CD14-positive monocyte (primary cell): ENCODE results near the gene DYNC1I1. TPM values are rescaled to one million over a fixed set of nuclear protein-coding genes. Genes with fewer than 3 reads are reported as not detected.

ENCODE experiments used
- DNase-seq, 3 donors: peaks; one replicate each; pipeline ENCODE4 v3.0.0-alpha.2; 2011 to 2022
- H2AFZ ChIP-seq: 2 replicates; pipeline ENCODE4 v1.6.0; 2012; ENCODE audit warnings: mild to moderate bottlenecking, low read depth, low read length, inconsistent platforms; ENCODE audit not compliant: insufficient read depth, poor library complexity, severe bottlenecking
- H3K27ac ChIP-seq, 2 donors: 1 replicate in 1 of 2; 2 replicates in 1 of 2; pipeline ENCODE4 v1.5.1; 2012 to 2013; ENCODE audit warnings: low read length in 2 of 2, control low read depth in 1 of 2, inconsistent platforms in 1 of 2, low read depth in 1 of 2, mild to moderate bottlenecking in 1 of 2
- H3K27me3 ChIP-seq, 2 donors: one replicate each; pipeline versions ENCODE4 v1.6.0 to v1.6.1; 2011 to 2013; ENCODE audit warnings: low read length in 2 of 2; ENCODE audit not compliant: control insufficient read depth in 2 of 2, insufficient read depth in 2 of 2
- H3K36me3 ChIP-seq, 2 donors: replicated peaks in 1 of 2; 1 replicate in 1 of 2; 2 replicates in 1 of 2; pipeline versions ENCODE4 v1.5.1 to v1.6.1; 2012 to 2013; ENCODE audit warnings: low read length in 2 of 2, control low read depth in 1 of 2, inconsistent platforms in 1 of 2, mild to moderate bottlenecking in 1 of 2; ENCODE audit not compliant: insufficient read depth in 2 of 2, control insufficient read depth in 1 of 2
- H3K4me1 ChIP-seq, 2 donors: 1 replicate in 1 of 2; 2 replicates in 1 of 2; pipeline versions ENCODE4 v1.5.1 to v1.6.1; 2012 to 2013; ENCODE audit warnings: low read length in 2 of 2, control low read depth in 1 of 2, inconsistent platforms in 1 of 2, mild to moderate bottlenecking in 1 of 2, moderate library complexity in 1 of 2; ENCODE audit not compliant: insufficient read depth in 2 of 2, control insufficient read depth in 1 of 2
- H3K4me2 ChIP-seq: replicated peaks from 2 replicates; pipeline ENCODE3; 2012; ENCODE audit warnings: low read length, moderate library complexity, mild to moderate bottlenecking; ENCODE audit not compliant: poor library complexity, severe bottlenecking; ENCODE audit errors: extremely low read depth
- H3K4me3 ChIP-seq, 3 experiments: fragments of 200-600 bp in 1 of 3; sonication (generic) in 1 of 3; replicated peaks in 1 of 3; 1 replicate in 2 of 3; 2 replicates in 1 of 3; pipeline ENCODE4 v1.5.1; 2011 to 2013; ENCODE audit warnings: low read length in 3 of 3, mild to moderate bottlenecking in 3 of 3, control low read depth in 2 of 3, low read depth in 2 of 3, inconsistent platforms in 1 of 3, moderate library complexity in 1 of 3
- H3K79me2 ChIP-seq: 2 replicates; pipeline ENCODE4 v1.6.0; 2012; ENCODE audit warnings: mild to moderate bottlenecking, control low read depth, inconsistent platforms, low read length, moderate library complexity; ENCODE audit not compliant: insufficient read depth
- H3K9ac ChIP-seq: 2 replicates; pipeline ENCODE4 v1.6.0; 2017; ENCODE audit warnings: low read length, mild to moderate bottlenecking; ENCODE audit not compliant: insufficient read depth, poor library complexity, severe bottlenecking
- H3K9me3 ChIP-seq, 2 donors: replicated peaks in 1 of 2; 1 replicate in 1 of 2; 2 replicates in 1 of 2; pipeline versions ENCODE4 v1.5.1 to v1.6.1; 2012 to 2013; ENCODE audit warnings: low read length in 2 of 2, control low read depth in 1 of 2; ENCODE audit not compliant: control insufficient read depth in 1 of 2, insufficient read depth in 1 of 2
- H4K20me1 ChIP-seq: 2 replicates; pipeline ENCODE4 v1.6.0; 2012; ENCODE audit warnings: mild to moderate bottlenecking, low read length, control low read depth, moderate library complexity; ENCODE audit not compliant: insufficient read depth
- H3K27ac Mint-ChIP-seq, 7 donors: one replicate each; pipeline ENCODE4 v1.8.0; 2020; ENCODE audit warnings: mild to moderate bottlenecking in 7 of 7, mixed read lengths in 7 of 7, moderate library complexity in 6 of 7, inconsistent platforms in 2 of 7
- H3K27me3 Mint-ChIP-seq, 3 donors: one replicate each; pipeline ENCODE4 v1.8.0; 2021 to 2022; ENCODE audit warnings: low read depth in 3 of 3, mild to moderate bottlenecking in 3 of 3, mixed read lengths in 3 of 3, moderate library complexity in 3 of 3, inconsistent platforms in 1 of 3
- H3K36me3 Mint-ChIP-seq, 2 donors: one replicate each; pipeline ENCODE4 v1.8.0; 2020; ENCODE audit warnings: mixed read lengths in 2 of 2, inconsistent platforms in 1 of 2, mild to moderate bottlenecking in 1 of 2
- H3K4me1 Mint-ChIP-seq: one replicate; pipeline ENCODE4 v1.8.0; 2020; ENCODE audit warnings: mild to moderate bottlenecking, mixed read lengths
- H3K4me3 Mint-ChIP-seq, 2 donors: one replicate each; pipeline ENCODE4 v1.8.0; 2020; ENCODE audit warnings: mild to moderate bottlenecking in 2 of 2, mixed read lengths in 2 of 2, moderate library complexity in 1 of 2
- H3K9me3 Mint-ChIP-seq, 7 donors: one replicate each; pipeline ENCODE4 v1.8.0; 2020 to 2022; ENCODE audit warnings: mixed read lengths in 7 of 7, mild to moderate bottlenecking in 6 of 7, moderate library complexity in 6 of 7, inconsistent platforms in 2 of 7
- WGBS: methylation state at CpG from one replicate; pipeline ENCODE4 v1.1.5; 2013; ENCODE audit warnings: missing lambda C conversion rate; ENCODE audit not compliant: insufficient coverage; 5-methylcytosine and 5-hydroxymethylcytosine counted together
- intact Hi-C, 2 donors: fragments of 100-400 bp; cut with micrococcal nuclease; formaldehyde crosslinking; loops; one replicate each; pipeline versions ENCODE4 v1.15.0 to v1.15.1; 2023
- polyA plus RNA-seq, 3 donors: library from polyadenylated mRNA; depleted of rRNA in 1 of 3; unstranded in 2 of 3; stranded (reverse) in 1 of 3; fragments of 300-500 nt in 2 of 3; fragments of >200 nt in 1 of 3; fragmentation: Illumina TruSeq in 2 of 3; gene quantifications; 1 replicate in 2 of 3; 2 replicates in 1 of 3; pipeline ENCODE4 v1.2.3, GENCODE V29; 2012 to 2021
- TF ChIP-seq, protein P1 (sequence below): fragments of 200-600 bp; IDR thresholded peaks from one replicate; pipeline ENCODE4 v1.8.0; 2022; ENCODE audit warnings: antibody characterized with exemption, mild to moderate bottlenecking

Gene DYNC1I1
- polyA plus RNA-seq, 3 donors = not detected

- H2AFZ ChIP-seq = no peak overlapping the region
- Mint-ChIP-seq H3K27me3 (peaks cover 2 to 6% (median 2%) of the 10 kb centered on the region in 3 donors), H3K9me3 (peaks cover 0 to 5% (median 0%) of the 10 kb centered on the region in 7 donors), H3K4me3 (no peak overlapping the region), H3K4me1 (no peaks in the 10 kb centered on the region), H3K36me3 (no peaks in the 10 kb centered on the region), H3K27ac (no peak overlapping the region)
- H3K4me1 ChIP-seq = no peaks in the 10 kb centered on the region
- H3K27ac ChIP-seq = no peak overlapping the region
- no peak overlapping the region for H3K4me2 ChIP-seq
- H3K4me3 ChIP-seq = no peak overlapping the region
- no peaks in the 10 kb centered on the region for H3K36me3 ChIP-seq
- intact Hi-C loops = no loop called here
- WGBS = 84% methylated on average over 3 of the region's 4 CpGs
- no peaks in the 10 kb centered on the region for H3K9me3 ChIP-seq
- H3K79me2 ChIP-seq = no peaks in the 10 kb centered on the region
- DNase-seq = no peak
- no peaks in the 10 kb centered on the region for H4K20me1 ChIP-seq
- H3K9ac ChIP-seq = no peak overlapping the region
- H3K27me3 ChIP-seq = no peaks in the 10 kb centered on the region
- TF ChIP-seq, protein P1, sequence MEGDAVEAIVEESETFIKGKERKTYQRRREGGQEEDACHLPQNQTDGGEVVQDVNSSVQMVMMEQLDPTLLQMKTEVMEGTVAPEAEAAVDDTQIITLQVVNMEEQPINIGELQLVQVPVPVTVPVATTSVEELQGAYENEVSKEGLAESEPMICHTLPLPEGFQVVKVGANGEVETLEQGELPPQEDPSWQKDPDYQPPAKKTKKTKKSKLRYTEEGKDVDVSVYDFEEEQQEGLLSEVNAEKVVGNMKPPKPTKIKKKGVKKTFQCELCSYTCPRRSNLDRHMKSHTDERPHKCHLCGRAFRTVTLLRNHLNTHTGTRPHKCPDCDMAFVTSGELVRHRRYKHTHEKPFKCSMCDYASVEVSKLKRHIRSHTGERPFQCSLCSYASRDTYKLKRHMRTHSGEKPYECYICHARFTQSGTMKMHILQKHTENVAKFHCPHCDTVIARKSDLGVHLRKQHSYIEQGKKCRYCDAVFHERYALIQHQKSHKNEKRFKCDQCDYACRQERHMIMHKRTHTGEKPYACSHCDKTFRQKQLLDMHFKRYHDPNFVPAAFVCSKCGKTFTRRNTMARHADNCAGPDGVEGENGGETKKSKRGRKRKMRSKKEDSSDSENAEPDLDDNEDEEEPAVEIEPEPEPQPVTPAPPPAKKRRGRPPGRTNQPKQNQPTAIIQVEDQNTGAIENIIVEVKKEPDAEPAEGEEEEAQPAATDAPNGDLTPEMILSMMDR = no peak
Observed at GRCh38 chr7:96061844-96062243, 289.5 kb downstream of the DYNC1I1 start.

DNA sequence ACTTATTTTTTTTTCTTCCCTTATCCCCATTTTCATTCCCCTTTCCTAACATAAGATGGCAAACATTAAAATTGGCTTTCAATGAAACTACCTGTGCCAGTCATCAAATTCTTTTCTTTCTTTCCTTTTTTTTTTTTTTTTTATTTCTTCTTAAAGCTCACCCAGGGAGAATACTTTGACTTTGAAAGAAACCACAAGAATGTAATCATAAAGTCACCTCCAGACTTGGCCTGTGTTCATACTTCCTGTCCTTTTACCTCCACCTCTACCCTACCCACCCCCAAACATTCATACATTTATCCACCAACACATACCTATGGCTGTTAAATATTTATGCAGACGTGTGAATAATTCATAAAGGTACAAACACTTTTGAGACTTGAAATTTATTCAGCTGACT is 295.0 kb downstream of the DYNC1I1 start:
- H3K9me3 ChIP-seq = no peaks in the 10 kb centered on the region
- no peak overlapping the region for H3K27ac ChIP-seq
- H3K79me2 ChIP-seq = no peaks in the 10 kb centered on the region
- H2AFZ ChIP-seq = no peak overlapping the region
- H3K4me3 Mint-ChIP-seq = no peak overlapping the region
- H3K9me3 Mint-ChIP-seq = peaks cover 0 to 2% (median 0%) of the 10 kb centered on the region in 7 donors
- no peaks in the 10 kb centered on the region for H3K36me3 Mint-ChIP-seq
- H3K36me3 ChIP-seq = no peaks in the 10 kb centered on the region
- H3K4me1 ChIP-seq = no peaks in the 10 kb centered on the region
- intact Hi-C loops = no loop called here
- H3K27me3 ChIP-seq = peaks cover 2 to 7% of the 10 kb centered on the region in 2 donors
- TF ChIP-seq, protein P1 = no peak
- H3K27me3 Mint-ChIP-seq = peaks cover 6 to 18% (median 14%) of the 10 kb centered on the region in 3 donors
- DNase-seq = no peak
- H3K4me1 Mint-ChIP-seq = no peaks in the 10 kb centered on the region
- H3K27ac Mint-ChIP-seq = no peak overlapping the region
- H3K9ac ChIP-seq = no peak overlapping the region
- no CpG with 5 or more reads among the region's 1 CpG for WGBS
- no peak overlapping the region for H3K4me2 ChIP-seq
- no peaks in the 10 kb centered on the region for H4K20me1 ChIP-seq
- no peak overlapping the region for H3K4me3 ChIP-seq
